Liver (tissue), 3 donors: ENCODE results near the gene SLCO2A1.

Source experiments
- EGR1 ChIP-seq, 2 donors: IDR thresholded peaks; 2 replicates each; pipeline ENCODE4 v1.6.1; 2016 to 2018; ENCODE audit warnings: antibody characterized with exemption in 2 of 2, low read depth in 2 of 2
- HNF4A ChIP-seq, 2 donors: conservative IDR thresholded peaks; 2 replicates each; pipeline ENCODE4 v1.6.1; 2016; ENCODE audit warnings: antibody characterized with exemption in 2 of 2, mild to moderate bottlenecking in 2 of 2
- JUND ChIP-seq, 2 donors: IDR thresholded peaks; 2 replicates each; pipeline ENCODE4 v1.6.1; 2016; ENCODE audit warnings: antibody characterized with exemption in 2 of 2
- REST ChIP-seq: IDR thresholded peaks from 2 replicates; pipeline ENCODE4 v1.6.1; 2016; ENCODE audit warnings: antibody characterized with exemption, mild to moderate bottlenecking
- SP1 ChIP-seq: IDR thresholded peaks from 2 replicates; pipeline ENCODE4 v1.6.1; 2018; ENCODE audit warnings: antibody characterized with exemption, mild to moderate bottlenecking
- TAF1 ChIP-seq: conservative IDR thresholded peaks from 2 replicates; pipeline ENCODE4 v1.6.1; 2016; ENCODE audit warnings: antibody characterized with exemption, mild to moderate bottlenecking
- YY1 ChIP-seq: IDR thresholded peaks from 2 replicates; pipeline ENCODE4 v1.6.1; 2016; ENCODE audit warnings: antibody characterized with exemption, mild to moderate bottlenecking
- ZBTB33 ChIP-seq: IDR thresholded peaks from 2 replicates; pipeline ENCODE4 v1.6.1; 2016; ENCODE audit warnings: antibody characterized with exemption
- TF ChIP-seq, protein P1 (sequence below): fragments of 150-350 bp; IDR thresholded peaks from 2 replicates; pipeline ENCODE4 v1.5.1; 2017; ENCODE audit warnings: improper control_type of control experiment, low read depth, low read length; ENCODE audit not compliant: missing input control
- TF ChIP-seq, protein P2 (sequence below): IDR thresholded peaks from 2 replicates; pipeline ENCODE4 v1.6.1; 2016; ENCODE audit warnings: antibody characterized with exemption
- donor health status: healthy.
- donor health status: healthy.

- TF ChIP-seq, protein P1, sequence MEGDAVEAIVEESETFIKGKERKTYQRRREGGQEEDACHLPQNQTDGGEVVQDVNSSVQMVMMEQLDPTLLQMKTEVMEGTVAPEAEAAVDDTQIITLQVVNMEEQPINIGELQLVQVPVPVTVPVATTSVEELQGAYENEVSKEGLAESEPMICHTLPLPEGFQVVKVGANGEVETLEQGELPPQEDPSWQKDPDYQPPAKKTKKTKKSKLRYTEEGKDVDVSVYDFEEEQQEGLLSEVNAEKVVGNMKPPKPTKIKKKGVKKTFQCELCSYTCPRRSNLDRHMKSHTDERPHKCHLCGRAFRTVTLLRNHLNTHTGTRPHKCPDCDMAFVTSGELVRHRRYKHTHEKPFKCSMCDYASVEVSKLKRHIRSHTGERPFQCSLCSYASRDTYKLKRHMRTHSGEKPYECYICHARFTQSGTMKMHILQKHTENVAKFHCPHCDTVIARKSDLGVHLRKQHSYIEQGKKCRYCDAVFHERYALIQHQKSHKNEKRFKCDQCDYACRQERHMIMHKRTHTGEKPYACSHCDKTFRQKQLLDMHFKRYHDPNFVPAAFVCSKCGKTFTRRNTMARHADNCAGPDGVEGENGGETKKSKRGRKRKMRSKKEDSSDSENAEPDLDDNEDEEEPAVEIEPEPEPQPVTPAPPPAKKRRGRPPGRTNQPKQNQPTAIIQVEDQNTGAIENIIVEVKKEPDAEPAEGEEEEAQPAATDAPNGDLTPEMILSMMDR: no peak
- no peak for TF ChIP-seq TAF1
- no peak for TF ChIP-seq REST
- no peak for TF ChIP-seq ZBTB33
- TF ChIP-seq YY1: no peak
- TF ChIP-seq JUND (IDR thresholded peaks at IDR 0.05): no peak
- no peak for TF ChIP-seq EGR1 (IDR thresholded peaks at IDR 0.05; ENCODE audit: low read depth in 2 of 2)
- TF ChIP-seq, protein P2, sequence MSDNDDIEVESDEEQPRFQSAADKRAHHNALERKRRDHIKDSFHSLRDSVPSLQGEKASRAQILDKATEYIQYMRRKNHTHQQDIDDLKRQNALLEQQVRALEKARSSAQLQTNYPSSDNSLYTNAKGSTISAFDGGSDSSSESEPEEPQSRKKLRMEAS: no peak
- TF ChIP-seq HNF4A (conservative IDR thresholded peaks at IDR 0.05): no peak
- no peak for TF ChIP-seq SP1
Measured at GRCh38 chr3:133891662-133892378, 137.9 kb downstream of the SLCO2A1 start.
